ENCODE data around the gene C1orf141.

DNA sequence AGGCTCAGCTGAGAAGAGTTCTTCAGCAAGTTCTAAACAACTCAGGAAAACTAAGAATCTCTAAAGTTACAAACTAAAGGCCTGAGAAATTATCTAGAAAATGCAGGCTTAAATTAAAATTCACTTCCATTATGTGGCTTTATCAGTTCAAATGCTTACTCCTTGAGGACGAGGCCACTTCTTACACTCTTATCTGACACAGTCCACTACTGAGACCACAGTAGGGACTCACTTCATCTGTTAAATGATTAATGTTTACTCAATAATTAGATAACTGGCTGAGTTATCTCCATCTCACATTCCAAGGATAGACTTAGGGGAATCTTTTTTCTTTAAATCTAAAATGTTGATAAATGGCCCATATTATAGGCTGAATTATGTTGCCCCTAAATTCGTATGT lies 1.6 kb downstream of the C1orf141 start:
- TF ChIP-seq, protein P1, sequence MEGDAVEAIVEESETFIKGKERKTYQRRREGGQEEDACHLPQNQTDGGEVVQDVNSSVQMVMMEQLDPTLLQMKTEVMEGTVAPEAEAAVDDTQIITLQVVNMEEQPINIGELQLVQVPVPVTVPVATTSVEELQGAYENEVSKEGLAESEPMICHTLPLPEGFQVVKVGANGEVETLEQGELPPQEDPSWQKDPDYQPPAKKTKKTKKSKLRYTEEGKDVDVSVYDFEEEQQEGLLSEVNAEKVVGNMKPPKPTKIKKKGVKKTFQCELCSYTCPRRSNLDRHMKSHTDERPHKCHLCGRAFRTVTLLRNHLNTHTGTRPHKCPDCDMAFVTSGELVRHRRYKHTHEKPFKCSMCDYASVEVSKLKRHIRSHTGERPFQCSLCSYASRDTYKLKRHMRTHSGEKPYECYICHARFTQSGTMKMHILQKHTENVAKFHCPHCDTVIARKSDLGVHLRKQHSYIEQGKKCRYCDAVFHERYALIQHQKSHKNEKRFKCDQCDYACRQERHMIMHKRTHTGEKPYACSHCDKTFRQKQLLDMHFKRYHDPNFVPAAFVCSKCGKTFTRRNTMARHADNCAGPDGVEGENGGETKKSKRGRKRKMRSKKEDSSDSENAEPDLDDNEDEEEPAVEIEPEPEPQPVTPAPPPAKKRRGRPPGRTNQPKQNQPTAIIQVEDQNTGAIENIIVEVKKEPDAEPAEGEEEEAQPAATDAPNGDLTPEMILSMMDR (IDR thresholded peaks at IDR 0.05; ENCODE audit: low read depth, low read length, missing input control), result no peak
- TF ChIP-seq SP1 (IDR thresholded peaks at IDR 0.05), result no peak
- TF ChIP-seq, protein P2, sequence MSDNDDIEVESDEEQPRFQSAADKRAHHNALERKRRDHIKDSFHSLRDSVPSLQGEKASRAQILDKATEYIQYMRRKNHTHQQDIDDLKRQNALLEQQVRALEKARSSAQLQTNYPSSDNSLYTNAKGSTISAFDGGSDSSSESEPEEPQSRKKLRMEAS (IDR thresholded peaks at IDR 0.05), result no peak

All from liver (tissue), 3 donors.